Endometrium (tissue), 2 donors: Measurements from ENCODE around the gene MBP.
"Not testable (repeated sequence)": the region's sequence is repeated elsewhere in the genome, so short reads cannot be mapped to it uniquely, and the experiment has no call there.

Source experiments
- FAIRE-seq: peaks from 2 replicates; lab custom pipeline; 2012; peaks lifted over from hg19 to GRCh38; lab: Jason Lieb, UNC
- donor health status: control.
- donor health status: control.

The MBP gene

DNA sequence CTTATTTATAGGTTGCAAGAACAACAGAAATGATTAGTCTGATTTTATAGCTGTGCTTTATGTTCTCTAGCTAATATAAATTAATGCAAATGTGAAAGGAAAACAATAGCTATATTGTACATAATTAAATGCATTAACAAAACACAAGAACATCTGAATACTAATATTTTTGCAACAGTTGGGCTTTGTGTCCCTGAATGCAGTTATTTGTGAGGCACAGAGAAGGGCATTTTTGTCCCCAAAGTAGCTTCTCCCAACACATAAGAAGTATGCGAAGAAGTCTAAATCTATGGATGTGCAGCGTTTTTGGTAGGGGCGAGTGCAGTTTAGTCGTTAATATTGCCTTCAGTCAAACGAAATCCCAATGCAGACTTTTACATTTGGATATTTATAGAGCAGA is 110.0 kb downstream of the MBP start:
- no peak for FAIRE-seq

DNA sequence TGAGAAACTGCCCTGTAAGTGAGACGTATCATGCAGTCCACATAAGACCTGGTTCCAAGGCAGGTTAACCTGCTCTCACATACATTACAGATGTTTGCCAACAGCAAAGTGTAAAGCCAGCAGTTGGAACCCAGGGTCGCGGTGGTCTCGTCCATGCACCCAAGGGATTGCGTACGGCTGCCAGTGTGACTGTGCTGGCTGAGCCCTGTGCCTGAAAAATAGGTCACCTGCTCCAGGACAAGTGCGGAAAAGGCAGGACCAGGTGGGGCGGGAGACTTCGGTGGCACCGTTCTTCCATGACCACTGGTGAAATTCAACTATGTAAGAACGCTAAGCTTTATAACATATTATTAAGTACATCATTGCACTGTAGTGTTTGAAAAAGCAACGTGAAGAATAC is 110.5 kb downstream of the MBP start:
- no peak for FAIRE-seq

DNA sequence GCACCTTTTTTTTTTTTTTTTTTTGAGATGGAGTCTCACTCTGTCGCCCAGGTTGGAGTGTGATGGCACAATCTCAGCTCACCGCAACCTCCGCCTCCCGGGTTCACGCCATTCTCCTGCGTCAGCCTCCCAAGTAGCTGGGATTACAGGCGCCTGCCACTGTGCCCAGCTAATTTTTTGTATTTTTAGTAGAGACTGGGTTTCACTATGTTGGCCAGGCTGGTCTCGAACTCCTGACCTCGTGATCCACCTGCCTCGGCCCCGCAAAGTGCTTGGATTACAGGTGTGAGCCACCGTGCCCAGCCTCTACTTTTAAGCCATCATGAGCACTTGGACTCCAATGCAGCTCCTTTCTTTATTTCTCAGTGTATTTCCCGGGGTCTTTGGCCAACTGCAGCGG is 111.1 kb downstream of the MBP start:
- not testable (repeated sequence) for FAIRE-seq

DNA sequence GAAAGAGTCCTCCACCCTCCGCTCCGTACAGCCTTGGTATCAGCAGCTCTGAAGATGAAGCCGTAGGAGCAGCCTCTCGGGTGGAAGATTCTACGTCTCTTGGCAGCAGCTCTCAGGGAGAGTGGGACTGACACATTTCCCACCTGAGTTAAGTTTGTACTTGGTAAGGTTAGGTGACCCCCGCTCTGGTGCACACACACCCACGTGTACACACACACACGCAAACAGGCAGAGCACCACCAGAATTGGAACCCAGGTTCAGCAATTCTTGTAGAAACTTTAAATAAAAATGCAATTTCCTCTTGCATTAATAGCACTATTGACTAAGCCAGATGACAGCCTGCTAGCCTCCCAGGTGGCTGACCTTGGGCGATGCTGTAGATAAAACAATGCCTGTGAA is 111.5 kb downstream of the MBP start:
- no peak for FAIRE-seq

DNA sequence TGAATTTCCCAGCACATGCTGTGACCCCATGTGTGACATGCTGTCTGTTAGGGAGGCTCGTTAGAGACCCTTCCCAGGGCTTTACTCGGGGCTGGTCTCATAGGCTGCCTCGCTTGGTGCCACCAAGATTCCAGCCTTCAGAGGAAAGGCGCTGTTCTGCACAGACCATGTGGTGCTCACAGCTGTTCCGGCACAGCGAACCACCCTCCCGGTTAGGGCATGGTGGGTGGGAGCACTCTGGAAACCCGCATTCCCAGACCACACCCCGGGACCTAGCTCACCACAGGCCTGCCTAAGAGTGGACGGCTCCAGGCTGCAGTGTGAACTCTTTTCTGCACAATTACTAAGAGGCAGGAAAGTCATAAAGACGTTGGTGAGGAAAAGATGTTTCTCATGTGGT is 112.0 kb downstream of the MBP start:
- no peak for FAIRE-seq

DNA sequence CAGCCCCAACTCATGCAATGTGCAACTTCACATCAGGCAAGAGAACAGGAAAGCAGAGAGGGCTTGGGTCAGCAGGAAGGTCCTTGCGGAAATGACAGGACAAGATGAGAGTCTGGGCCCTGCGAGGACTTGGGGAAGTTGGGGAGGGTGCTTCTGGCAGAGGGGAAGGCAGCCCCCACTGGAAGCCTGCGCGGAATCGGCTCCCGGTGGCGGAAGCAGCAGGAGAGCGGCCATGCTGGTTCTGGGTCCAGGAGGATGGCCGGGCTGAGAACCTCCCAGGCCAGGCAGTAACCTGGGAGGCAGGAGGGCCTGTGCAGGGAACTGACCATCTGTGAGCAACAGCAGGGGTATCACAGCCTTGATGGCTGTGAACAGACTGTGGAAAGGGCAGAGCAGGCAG is 112.9 kb downstream of the MBP start:
- FAIRE-seq = no peak

DNA sequence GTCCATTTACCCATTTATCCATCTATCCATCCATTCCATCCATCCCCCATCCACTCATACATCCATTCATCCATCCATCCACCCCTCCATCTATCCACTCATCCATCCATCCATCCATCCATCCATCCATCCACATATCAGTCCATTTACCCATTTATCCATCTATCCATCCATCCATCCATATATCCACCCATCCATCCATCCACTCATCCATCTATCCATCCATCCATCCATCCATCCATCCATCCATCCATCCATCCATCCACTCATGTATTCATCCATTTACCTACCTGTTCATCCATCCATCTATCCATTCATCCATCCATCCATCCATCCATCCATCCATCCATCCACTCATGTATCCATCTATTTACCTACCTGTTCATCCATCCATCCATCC is 113.9 kb downstream of the MBP start:
- FAIRE-seq = not testable (repeated sequence)

DNA sequence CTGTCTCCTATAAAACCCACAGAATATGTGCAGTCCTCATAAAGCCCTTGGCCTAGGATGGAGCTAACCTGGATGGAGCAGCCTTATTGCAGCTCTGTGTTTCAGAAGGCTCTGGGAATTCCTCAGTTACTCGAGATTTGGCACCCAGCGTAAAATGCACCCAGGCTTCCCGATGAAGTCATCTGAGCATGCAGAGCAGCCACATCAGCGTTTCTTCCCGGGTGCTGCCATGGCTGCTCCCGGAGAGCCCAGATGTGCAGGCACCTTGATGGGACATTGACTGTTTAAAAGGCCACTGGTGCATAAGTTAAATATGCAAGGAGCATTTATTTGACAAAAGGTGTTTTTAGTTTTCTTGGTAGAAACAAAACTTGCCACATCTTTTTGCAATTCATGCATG is 115.2 kb downstream of the MBP start:
- no peak for FAIRE-seq

DNA sequence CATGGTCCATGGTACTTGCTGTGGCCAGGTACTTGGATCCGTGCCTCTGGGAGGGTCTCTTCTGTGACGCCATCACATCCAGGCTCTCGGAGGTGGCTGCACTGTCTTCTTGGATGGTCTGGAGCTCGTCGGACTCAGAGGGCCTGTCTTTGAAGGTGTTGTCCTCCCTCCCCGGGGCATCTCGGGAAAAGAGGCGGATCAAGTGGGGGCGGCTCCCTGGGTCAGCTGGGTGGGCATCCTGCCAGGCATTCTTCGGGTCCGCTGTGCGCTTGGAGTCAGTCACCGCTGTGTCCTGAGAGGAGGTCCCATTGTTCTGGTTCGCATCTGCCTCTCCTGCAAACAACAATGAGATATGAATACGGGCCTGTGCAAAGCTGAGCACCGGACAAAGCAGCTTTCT is 115.6 kb downstream of the MBP start:
- FAIRE-seq = no peak

DNA sequence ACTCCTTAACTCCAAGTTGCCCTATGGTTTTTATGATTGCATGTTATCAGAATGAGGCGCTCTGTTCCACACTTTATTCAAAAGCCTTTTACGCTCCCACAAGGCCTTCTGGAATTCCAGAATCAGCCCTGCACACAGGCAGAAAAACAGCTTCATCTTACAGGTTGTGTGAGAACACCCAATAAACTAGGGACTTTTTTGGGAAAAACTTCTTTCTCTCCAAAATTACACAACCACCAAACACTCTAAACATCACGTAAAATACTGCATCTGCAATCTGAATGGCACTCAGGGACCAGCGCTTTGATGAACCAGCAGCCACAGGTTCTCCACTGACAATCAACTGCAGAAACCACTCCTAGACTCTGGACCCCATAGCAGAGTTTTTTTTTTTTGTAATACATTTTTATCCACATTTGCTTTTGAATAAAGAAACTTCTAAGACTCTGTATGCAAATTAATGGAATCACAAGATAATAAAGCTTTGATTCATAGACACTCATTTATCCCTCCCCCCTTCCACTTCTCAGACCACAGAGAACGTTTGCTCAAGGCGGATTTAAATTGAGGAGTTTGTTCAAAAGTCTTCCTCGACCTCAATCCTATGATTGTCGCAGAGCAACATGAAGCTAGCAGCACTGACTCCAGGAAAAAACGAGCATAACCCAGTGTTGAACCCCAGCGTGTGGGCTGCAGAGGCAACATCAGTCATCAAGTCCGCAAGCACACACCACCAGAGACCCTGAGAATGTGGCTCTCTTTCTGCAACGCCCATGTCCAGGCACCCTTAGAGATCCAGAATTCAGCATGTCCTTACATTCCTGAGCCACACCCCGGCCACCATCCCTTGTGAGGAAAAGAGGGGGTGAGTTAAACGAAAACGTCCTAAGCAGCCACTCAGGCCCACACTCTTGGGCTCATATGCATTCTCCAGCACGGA is 116.5 kb downstream of the MBP start:
- no peak for FAIRE-seq

DNA sequence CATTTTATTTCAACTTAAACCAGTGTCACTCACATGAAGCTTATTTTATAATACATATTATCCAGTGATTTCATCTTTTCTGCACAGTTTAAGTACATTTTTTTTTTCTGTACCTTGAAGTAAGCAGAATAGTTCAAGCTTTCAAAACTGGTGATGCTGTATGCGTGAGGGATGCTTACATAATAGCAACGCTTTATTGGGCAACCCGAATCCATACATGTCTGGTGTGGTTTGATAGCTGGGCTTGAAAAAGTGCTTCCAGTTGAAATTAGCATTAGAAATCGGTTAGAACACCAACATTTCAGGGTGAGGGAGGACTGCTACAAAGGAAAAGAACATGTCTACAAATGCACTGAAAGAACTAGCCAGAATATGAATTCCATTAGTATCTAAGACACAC is 117.4 kb downstream of the MBP start:
- no peak for FAIRE-seq

DNA sequence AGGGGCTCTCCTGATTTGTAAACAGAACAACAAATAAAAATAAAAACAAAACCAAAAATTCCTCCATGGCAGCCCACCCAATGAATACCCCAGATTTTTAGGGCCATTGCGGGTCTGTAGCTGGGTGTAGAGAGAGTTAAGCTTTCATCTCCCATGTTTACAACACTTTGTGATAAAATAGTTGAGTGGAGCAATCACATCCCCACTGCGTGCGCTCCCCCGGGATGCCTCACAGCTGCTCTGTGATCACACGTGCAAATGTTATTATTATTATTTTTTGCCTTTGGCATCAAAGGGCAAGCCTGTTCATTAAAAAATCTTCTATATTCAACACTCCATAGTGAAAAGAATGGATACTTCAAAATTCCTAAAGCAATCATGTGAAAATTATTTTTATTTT is 118.0 kb downstream of the MBP start:
- FAIRE-seq = no peak

DNA sequence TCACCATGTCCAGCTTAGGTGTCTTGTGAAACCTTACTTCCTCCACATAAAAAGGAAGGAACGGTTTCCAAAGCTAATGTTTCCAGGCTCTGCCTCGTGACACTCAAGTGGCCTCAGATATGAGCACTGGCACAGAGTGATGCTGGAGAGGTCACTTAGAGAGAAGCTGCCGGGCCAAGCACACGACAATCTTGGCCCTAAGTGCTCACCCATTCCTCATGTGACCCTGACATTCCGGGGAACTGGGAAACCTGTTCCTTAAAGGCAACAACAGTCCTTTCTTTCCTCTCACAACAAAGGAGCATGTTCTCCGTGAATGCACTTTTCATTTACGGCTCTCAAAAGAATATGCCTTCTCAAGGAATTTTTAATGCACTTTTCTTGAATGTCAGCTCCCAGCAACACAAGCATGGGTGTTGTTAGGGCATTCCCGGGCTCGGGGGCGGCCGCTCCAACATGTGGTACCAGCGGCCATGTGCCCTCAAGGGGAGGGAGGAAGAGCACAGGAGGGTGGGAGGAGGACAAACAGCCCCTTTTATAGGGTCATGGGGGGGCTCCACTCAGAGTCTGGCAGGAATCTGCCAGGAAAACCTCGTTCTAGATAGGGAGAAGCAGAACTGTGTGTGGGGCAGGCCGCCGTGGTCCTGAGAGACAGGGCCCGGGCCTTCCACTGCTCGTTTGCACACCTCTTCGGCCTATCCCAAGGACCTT is 118.6 kb downstream of the MBP start:
- no peak for FAIRE-seq

DNA sequence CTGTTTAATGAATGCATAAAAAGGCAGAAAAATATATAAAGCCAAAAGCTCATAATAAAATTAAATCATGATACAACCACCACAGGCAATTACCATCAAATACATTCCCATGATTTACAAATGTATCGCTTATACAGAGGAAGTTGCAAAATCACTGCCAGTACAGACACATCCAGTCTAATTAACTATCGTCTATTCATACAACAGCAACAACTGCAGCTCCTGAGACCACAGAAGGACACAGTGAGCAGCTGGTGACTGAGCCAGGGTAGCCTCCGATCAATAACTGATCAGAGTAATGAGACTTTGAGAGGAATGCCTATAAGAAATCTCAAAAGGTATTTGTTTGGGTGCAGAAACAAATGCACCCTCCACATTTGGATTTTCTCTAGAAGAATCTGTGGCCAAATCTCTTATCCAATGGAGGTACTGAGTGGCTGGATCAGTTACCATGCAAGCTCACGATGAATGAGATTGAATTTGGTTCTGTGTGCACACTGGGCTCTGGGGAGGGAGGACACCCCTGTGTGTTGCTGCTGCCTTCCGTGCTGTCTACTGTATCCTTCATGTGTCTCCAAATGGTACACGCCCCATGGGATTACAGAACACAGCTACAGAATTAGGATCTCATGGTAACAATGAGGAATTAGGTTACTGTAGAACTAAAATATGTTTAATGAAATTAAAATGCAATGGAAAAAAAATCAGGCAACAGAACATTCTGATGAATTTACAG is 119.6 kb downstream of the MBP start:
- no peak for FAIRE-seq

DNA sequence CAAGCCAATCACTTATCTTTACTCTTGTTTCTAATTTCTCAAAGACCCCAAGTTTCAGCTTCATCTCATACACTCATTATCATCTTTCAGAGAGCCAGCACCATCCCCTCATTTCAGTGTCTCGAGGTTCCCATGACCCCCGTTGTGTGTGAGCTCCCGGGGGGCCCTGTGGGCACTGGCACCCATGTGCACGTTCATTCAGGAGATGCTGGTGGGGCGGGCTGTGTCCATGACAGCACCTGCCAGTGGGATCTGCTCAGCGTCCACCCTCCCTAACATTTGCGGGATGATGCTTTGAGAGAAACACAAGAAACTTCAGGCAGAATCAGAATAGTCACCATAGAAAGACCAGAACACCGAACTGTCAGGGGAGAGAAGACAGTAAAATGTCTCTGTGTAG is 120.5 kb downstream of the MBP start:
- FAIRE-seq = no peak

DNA sequence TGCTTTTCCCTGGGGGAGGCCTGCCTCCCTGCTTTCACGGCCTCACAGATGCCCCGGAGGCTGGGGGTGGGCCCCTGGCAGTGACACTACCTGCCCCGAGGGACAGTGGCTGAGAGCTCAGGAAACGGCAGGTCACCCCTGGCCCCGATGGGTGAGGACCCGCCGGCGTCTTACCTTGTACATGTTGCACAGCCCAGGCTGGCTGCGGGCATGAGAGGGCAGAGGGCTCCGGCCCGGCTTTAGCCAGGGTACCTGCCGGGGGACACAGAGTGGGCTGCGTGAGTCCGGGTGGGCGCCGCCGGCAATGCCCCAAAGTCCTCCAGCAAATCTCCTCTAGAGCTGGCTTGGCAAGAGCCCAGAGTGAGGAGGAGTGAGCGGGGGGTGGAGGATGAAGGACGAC is 122.9 kb downstream of the MBP start:
- FAIRE-seq = no peak

DNA sequence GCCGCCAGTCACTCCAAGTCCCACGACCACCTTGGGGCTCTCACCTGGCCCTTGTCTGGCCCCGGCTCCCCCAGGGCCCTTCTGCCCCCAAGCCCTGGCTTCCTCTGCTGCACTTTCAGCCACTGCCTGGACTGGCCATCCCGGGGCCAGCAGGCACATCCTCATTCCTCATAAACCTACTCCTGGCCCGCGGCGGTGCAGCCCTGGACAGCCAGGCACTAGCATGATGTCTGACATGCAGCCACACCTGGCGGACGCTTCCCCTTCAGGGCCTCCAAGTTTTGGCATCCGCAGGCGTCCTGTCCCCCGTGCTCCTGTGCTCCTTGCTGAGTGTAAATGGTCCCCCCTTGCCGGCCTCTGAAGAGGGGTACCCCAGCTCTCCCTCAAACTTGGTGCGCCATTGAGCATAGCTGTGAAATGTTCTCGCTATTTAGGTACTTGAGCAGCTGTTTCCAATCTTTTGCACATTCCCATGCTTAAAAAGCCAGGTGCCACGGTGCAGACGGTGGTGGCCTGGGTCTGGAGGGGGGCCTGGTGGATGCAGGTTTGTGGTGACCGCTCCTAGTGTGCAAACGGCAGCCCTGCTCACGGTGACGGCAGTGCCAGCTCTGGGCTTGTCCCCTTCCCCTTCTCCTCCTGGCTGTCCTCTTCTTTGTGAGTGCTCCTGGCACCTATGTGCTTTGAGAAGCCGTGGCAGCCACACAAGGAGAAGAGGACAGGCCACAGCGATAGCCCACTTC is 123.8 kb downstream of the MBP start:
- no peak for FAIRE-seq

DNA sequence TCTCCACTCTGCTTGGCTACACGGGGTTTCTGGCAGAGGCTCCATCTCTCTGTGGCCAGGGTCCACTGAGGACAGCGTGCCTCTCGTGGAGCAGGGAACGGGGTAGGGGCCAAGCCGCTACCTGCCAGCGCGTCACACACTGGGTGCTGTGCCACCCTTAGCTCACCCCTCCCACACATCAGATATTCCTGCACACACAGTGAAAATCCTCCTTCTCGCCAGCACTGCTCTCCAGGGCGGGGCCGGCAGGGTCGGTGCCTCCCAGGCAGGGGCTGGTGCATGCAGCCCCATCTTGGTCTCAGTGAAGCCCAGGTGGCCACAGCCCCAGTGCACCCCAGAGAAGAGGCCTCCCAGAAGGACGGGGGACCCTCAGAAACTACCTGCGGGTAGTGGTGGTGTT is 124.6 kb downstream of the MBP start:
- no peak for FAIRE-seq

DNA sequence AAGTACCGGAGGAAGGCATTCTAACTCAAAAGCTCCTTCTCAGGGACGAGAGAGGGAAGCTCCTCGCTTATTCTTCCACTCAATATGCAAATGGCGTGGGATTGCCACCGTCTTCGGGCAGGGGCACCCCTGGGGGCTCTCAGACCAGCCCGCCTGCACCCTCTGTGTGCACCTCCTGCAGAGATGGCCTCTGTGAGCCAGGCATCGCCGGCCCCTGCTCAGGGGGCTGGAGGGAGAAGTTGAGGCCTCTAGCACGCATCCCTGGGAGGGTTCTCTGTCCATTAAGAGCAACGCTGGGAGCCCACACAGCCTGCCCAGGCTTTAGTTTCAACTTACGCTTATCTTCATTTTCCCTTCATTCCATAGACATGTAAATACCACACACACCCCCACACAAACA is 125.3 kb downstream of the MBP start:
- FAIRE-seq = no peak

DNA sequence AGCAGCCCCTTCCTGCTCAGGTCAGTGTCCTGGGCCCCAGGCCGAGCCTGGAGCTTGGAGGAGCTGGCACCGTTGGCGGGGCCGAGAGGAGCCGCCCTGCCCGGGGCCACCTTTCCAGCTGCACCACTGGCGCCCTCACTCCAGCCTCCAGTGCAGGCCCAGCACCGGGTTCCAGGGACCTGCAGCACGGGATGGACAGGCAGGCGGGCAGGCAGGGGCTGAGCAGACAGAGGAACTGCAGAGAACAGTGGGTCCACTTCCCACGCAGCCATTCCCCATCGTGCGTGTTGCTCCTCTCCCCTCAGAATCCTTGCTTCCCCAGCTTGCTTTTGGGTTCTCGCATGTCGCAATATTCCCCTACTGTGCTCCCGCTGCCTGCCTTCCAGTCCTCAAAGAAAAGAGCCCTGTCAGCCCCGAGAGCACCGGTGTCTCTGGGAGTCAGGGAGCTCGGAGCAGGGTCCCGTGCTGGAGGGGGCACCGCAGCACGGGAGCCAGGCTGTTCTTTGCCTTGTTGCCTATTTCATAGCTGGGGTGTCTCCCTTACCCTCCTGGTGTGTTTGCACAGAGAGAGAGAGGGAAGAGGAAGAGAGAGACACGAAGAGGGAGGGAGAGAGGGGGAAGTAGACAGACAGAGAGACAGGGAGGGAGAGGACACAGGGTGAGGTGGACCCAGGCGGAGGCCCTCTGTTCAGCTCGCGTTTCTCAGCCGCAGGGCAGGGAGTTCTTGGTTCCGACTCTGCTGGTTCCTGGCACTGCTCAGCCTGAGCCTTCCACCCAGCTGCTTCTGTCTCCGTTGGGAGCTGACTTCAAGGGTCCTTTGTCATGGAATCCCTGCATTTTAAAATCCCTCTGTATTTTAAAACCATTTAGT is 126.0 kb downstream of the MBP start:
- no peak for FAIRE-seq

DNA sequence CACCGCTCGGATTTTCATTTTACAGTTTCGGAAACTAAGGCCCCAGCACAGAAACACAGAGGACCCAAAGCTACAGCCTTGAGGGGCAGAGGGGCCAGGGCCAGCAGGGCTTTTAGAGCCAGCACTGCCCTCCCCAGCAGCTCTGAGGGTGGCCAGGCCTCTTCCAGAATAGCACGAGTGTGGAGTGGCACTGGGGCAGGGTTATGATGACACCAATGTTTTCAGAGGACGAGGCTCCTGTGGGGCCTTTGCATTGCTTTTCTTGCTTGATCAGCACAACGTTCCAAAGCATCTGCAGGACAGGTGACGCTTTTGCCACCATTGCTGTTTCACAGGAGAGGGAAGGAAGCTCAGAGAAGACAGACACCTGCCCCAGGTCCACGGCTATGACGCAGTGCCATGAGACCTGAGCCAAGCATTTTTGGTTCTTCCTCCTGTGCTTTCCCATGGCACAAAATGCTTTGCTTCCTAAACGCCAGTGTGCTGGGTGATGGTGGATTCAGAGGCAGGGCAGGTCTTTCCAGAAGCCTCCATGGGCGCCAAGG is 126.9 kb downstream of the MBP start:
- FAIRE-seq = no peak
